Measurements from ENCODE around the gene KCNQ1OT1.

GRCh38 chr11:2683806-2684205 lies 16.0 kb downstream of the KCNQ1OT1 start:
- TF ChIP-seq CTCF (IDR thresholded peaks at IDR 0.05) (no peak), AFF4 (CRISPR knock-in tag; IDR thresholded peaks at IDR 0.05; ENCODE audit: borderline replicate concordance) (no peak), HMGXB4 (CRISPR knock-in tag; IDR thresholded peaks at IDR 0.05) (no peak), ZBTB21 (CRISPR knock-in tag; IDR thresholded peaks at IDR 0.05; ENCODE audit: borderline replicate concordance) (no peak), IRF1 (CRISPR knock-in tag; IDR thresholded peaks at IDR 0.05) (no peak), ZNF263 (CRISPR knock-in tag; IDR thresholded peaks at IDR 0.05; ENCODE audit: low read depth) (no peak), JUN (CRISPR knock-in tag; IDR thresholded peaks at IDR 0.05) (no peak), NR2C2 (CRISPR knock-in tag; IDR thresholded peaks at IDR 0.05) (no peak), ZNF138 (CRISPR knock-in tag; conservative IDR thresholded peaks at IDR 0.05) (no peak), OVOL2 (CRISPR knock-in tag; IDR thresholded peaks at IDR 0.05; ENCODE audit: borderline replicate concordance) (no peak)
